Measurements from ENCODE around the gene NFAT5.

The NFAT5 gene

GRCh38 chr16:69691980-69692911 lies 126.5 kb downstream of the NFAT5 start:
- no peak for TF ChIP-seq CTCF (conservative IDR thresholded peaks at IDR 0.05)
- H3K27ac ChIP-seq, result no peak overlapping the region

GRCh38 chr16:69693916-69694315 lies 128.2 kb downstream of the NFAT5 start:
- no peak overlapping the region for H3K27ac ChIP-seq
- TF ChIP-seq CTCF (conservative IDR thresholded peaks at IDR 0.05), result no peak

GRCh38 chr16:69698404-69698803 lies 132.6 kb downstream of the NFAT5 start:
- H3K27ac ChIP-seq, result no peak overlapping the region
- TF ChIP-seq CTCF (conservative IDR thresholded peaks at IDR 0.05), result no peak

- TF ChIP-seq CTCF (conservative IDR thresholded peaks at IDR 0.05), result no peak
- no peak overlapping the region for H3K27ac ChIP-seq
These were observed 134.1 kb downstream of the NFAT5 start for GRCh38 chr16:69699915-69700314.

- H3K27ac ChIP-seq, result no peak overlapping the region
- TF ChIP-seq CTCF (conservative IDR thresholded peaks at IDR 0.05), result no peak
These were observed 135.7 kb downstream of the NFAT5 start for GRCh38 chr16:69701452-69701851.

GRCh38 chr16:69701866-69702265 lies 136.1 kb downstream of the NFAT5 start:
- no peak for TF ChIP-seq CTCF (conservative IDR thresholded peaks at IDR 0.05)
- no peak overlapping the region for H3K27ac ChIP-seq

- no peak overlapping the region for H3K27ac ChIP-seq
- TF ChIP-seq CTCF (conservative IDR thresholded peaks at IDR 0.05), result no peak
These were observed 137.9 kb downstream of the NFAT5 start for GRCh38 chr16:69703638-69704037.

Data from VCaP (cell line).